SJSA1 (cell line): ENCODE data around the gene TXNRD2. TPM values are rescaled to one million over a fixed set of nuclear protein-coding genes. Genes with fewer than 3 reads are reported as not detected.
A peak's percentile ranks its signal among the peaks of the same experiment; 100 is the strongest.

Source experiments
- DNase-seq, 2 experiments: peaks; one replicate each; pipeline ENCODE4 v3.0.0-alpha.2; 2015 to 2020; ENCODE audit warnings: low spot score in 2 of 2, low read depth in 1 of 2
- H3K27ac ChIP-seq: fragments of 250-450 bp; sonication (Bioruptor Pico); 2 replicates; pipeline ENCODE4 v1.5.1; 2020; ENCODE audit warnings: mild to moderate bottlenecking, moderate library complexity
- H3K27me3 ChIP-seq: fragments of 250-450 bp; sonication (Bioruptor Pico); replicated peaks from 2 replicates; pipeline ENCODE4 v1.5.1; 2020; ENCODE audit warnings: mild to moderate bottlenecking, moderate library complexity
- H3K36me3 ChIP-seq: fragments of 250-450 bp; sonication (Bioruptor Pico); 2 replicates; pipeline ENCODE4 v1.5.1; 2020; ENCODE audit warnings: mild to moderate bottlenecking
- H3K4me1 ChIP-seq: fragments of 250-450 bp; sonication (Bioruptor Pico); replicated peaks from 2 replicates; pipeline ENCODE4 v1.6.1; 2021; ENCODE audit warnings: mild to moderate bottlenecking
- H3K4me3 ChIP-seq: fragments of 250-450 bp; sonication (Bioruptor Pico); 2 replicates; pipeline ENCODE4 v1.5.1; 2020; ENCODE audit warnings: mild to moderate bottlenecking
- H3K9me3 ChIP-seq: fragments of 250-450 bp; sonication (Bioruptor Pico); replicated peaks from 2 replicates; pipeline ENCODE4 v1.5.1; 2020; ENCODE audit warnings: mild to moderate bottlenecking
- total RNA-seq: library from RNA; depleted of rRNA; stranded (reverse); fragments of >200 nt; shearing (Covaris generic); gene quantifications from 2 replicates; pipeline ENCODE4 v1.2.3, GENCODE V29; 2014

The TXNRD2 gene
- total RNA-seq, 1 experiment from 2014 or later = 42.5 TPM

GRCh38 chr22:19871023-19871844 is 70.4 kb downstream of the TXNRD2 start:
- Histone ChIP-seq H3K4me1 (peaks cover 14% of the 10 kb centered on the region; the same call in 1 of the 2 replicates), H3K27ac (no peak overlapping the region), H3K9me3 (no peaks in the 10 kb centered on the region), H3K4me3 (no peak overlapping the region), H3K27me3 (no peaks in the 10 kb centered on the region), H3K36me3 (peaks cover 30% of the 10 kb centered on the region)
- peak in 1 of 2 experiments; percentile 37 for DNase-seq

GRCh38 chr22:19870153-19871022 is 71.2 kb downstream of the TXNRD2 start:
- Histone ChIP-seq H3K4me3 (no peak overlapping the region), H3K9me3 (no peaks in the 10 kb centered on the region), H3K27ac (no peak overlapping the region), H3K27me3 (no peaks in the 10 kb centered on the region), H3K4me1 (peaks cover 14% of the 10 kb centered on the region; the same call in 1 of the 2 replicates), H3K36me3 (peaks cover 22% of the 10 kb centered on the region)
- peak in 1 of 2 experiments; percentile 38 for DNase-seq

- DNase-seq = no peak
- H3K27ac ChIP-seq = no peak overlapping the region
- peaks cover 14% of the 10 kb centered on the region for H3K36me3 ChIP-seq
- H3K27me3 ChIP-seq = no peaks in the 10 kb centered on the region
- H3K4me1 ChIP-seq = peaks cover 14% of the 10 kb centered on the region; the same call in 1 of the 2 replicates
- no peaks in the 10 kb centered on the region for H3K9me3 ChIP-seq
- no peak overlapping the region for H3K4me3 ChIP-seq
These were observed 72.0 kb downstream of the TXNRD2 start for GRCh38 chr22:19869497-19870152.

GRCh38 chr22:19868773-19869471 is 72.7 kb downstream of the TXNRD2 start:
- H3K36me3 ChIP-seq = peaks cover 7% of the 10 kb centered on the region
- H3K4me3 ChIP-seq = no peak overlapping the region
- DNase-seq = no peak
- no peak overlapping the region for H3K27ac ChIP-seq
- H3K9me3 ChIP-seq = no peaks in the 10 kb centered on the region
- H3K27me3 ChIP-seq = no peaks in the 10 kb centered on the region
- peaks cover 14% of the 10 kb centered on the region; the same call in 1 of the 2 replicates for H3K4me1 ChIP-seq

- Histone ChIP-seq H3K9me3 (no peaks in the 10 kb centered on the region), H3K27me3 (no peaks in the 10 kb centered on the region), H3K27ac (no peak overlapping the region), H3K4me3 (no peak overlapping the region), H3K36me3 (peaks cover 3% of the 10 kb centered on the region; the same call in 1 of the 2 replicates), H3K4me1 (peaks cover 14% of the 10 kb centered on the region; the same call in 1 of the 2 replicates)
- no peak for DNase-seq
These were observed 73.3 kb downstream of the TXNRD2 start for GRCh38 chr22:19868333-19868732.

- no peak for DNase-seq
- no peaks in the 10 kb centered on the region for H3K27me3 ChIP-seq
- H3K9me3 ChIP-seq = no peaks in the 10 kb centered on the region
- no peak overlapping the region for H3K4me3 ChIP-seq
- H3K36me3 ChIP-seq = no peaks in the 10 kb centered on the region
- H3K27ac ChIP-seq = no peak overlapping the region
- peaks cover 14% of the 10 kb centered on the region; the same call in 1 of the 2 replicates for H3K4me1 ChIP-seq
These were observed 74.0 kb downstream of the TXNRD2 start for GRCh38 chr22:19867617-19868016.

GRCh38 chr22:19866665-19867009 is 75.0 kb downstream of the TXNRD2 start:
- Histone ChIP-seq H3K36me3 (no peaks in the 10 kb centered on the region), H3K4me3 (no peak overlapping the region), H3K4me1 (peaks cover 14% of the 10 kb centered on the region; the same call in 1 of the 2 replicates), H3K9me3 (no peaks in the 10 kb centered on the region), H3K27ac (no peak overlapping the region), H3K27me3 (no peaks in the 10 kb centered on the region)
- no peak for DNase-seq

GRCh38 chr22:19865141-19865829 is 76.3 kb downstream of the TXNRD2 start:
- Histone ChIP-seq H3K9me3 (no peaks in the 10 kb centered on the region), H3K4me3 (no peak overlapping the region), H3K4me1 (peaks cover 14% of the 10 kb centered on the region; the same call in 1 of the 2 replicates), H3K27ac (no peak overlapping the region), H3K36me3 (no peaks in the 10 kb centered on the region), H3K27me3 (no peaks in the 10 kb centered on the region)
- no peak for DNase-seq

GRCh38 chr22:19864538-19865106 is 77.0 kb downstream of the TXNRD2 start:
- Histone ChIP-seq H3K27ac (no peak overlapping the region), H3K4me1 (peaks cover 14% of the 10 kb centered on the region; the same call in 1 of the 2 replicates), H3K9me3 (no peaks in the 10 kb centered on the region), H3K36me3 (no peaks in the 10 kb centered on the region), H3K27me3 (no peaks in the 10 kb centered on the region), H3K4me3 (no peak overlapping the region)
- no peak for DNase-seq

GRCh38 chr22:19863571-19863970 is 78.0 kb downstream of the TXNRD2 start:
- Histone ChIP-seq H3K27ac (no peak overlapping the region), H3K27me3 (no peaks in the 10 kb centered on the region), H3K4me1 (peaks cover 5% of the 10 kb centered on the region; the same call in 1 of the 2 replicates), H3K36me3 (no peaks in the 10 kb centered on the region), H3K4me3 (no peak overlapping the region), H3K9me3 (no peaks in the 10 kb centered on the region)
- DNase-seq = no peak

- Histone ChIP-seq H3K4me3 (no peak overlapping the region), H3K27ac (no peak overlapping the region), H3K4me1 (no peaks in the 10 kb centered on the region), H3K36me3 (no peaks in the 10 kb centered on the region), H3K9me3 (no peaks in the 10 kb centered on the region), H3K27me3 (no peaks in the 10 kb centered on the region)
- no peak for DNase-seq
These were observed 78.9 kb downstream of the TXNRD2 start for GRCh38 chr22:19862619-19863246.

- Histone ChIP-seq H3K27me3 (no peaks in the 10 kb centered on the region), H3K4me1 (peaks cover 14% of the 10 kb centered on the region), H3K4me3 (no peak overlapping the region), H3K9me3 (no peaks in the 10 kb centered on the region), H3K27ac (no peak overlapping the region), H3K36me3 (peaks cover 14% of the 10 kb centered on the region)
- no peak for DNase-seq
These were observed 81.6 kb downstream of the TXNRD2 start for GRCh38 chr22:19859861-19860510.
